GM19438 (cell line): ENCODE measurements around the gene CAMTA1.
"Not testable (repeated sequence)": the region's sequence is repeated elsewhere in the genome, so short reads cannot be mapped to it uniquely, and the experiment has no call there.

Source experiments
- ATAC-seq: cut with Tn5 transposase; IDR thresholded peaks from one replicate; pipeline ENCODE4 v1.9.1; 2021; ENCODE audit warnings: low read depth; ENCODE audit not compliant: unreplicated experiment

The CAMTA1 gene

GRCh38 chr1:6845786-6846185 is 60.5 kb downstream of the CAMTA1 start:
- not testable (repeated sequence) for ATAC-seq

- no peak for ATAC-seq
These were observed 63.6 kb downstream of the CAMTA1 start for GRCh38 chr1:6848816-6849215.

GRCh38 chr1:6850537-6850936 is 65.3 kb downstream of the CAMTA1 start:
- no peak for ATAC-seq

- no peak for ATAC-seq
These were observed 67.1 kb downstream of the CAMTA1 start for GRCh38 chr1:6852136-6852890.

- ATAC-seq: no peak
These were observed 68.9 kb downstream of the CAMTA1 start for GRCh38 chr1:6854166-6854565.

- ATAC-seq: no peak
These were observed 72.6 kb downstream of the CAMTA1 start for GRCh38 chr1:6857831-6858230.

GRCh38 chr1:6858596-6858995 is 73.3 kb downstream of the CAMTA1 start:
- ATAC-seq: no peak

- ATAC-seq: no peak
These were observed 74.4 kb downstream of the CAMTA1 start for GRCh38 chr1:6859415-6860343.

GRCh38 chr1:6860401-6860800 is 75.1 kb downstream of the CAMTA1 start:
- no peak for ATAC-seq

- ATAC-seq: peak; percentile 48
These were observed 75.9 kb downstream of the CAMTA1 start for GRCh38 chr1:6861075-6861724.

- ATAC-seq: no peak
These were observed 77.7 kb downstream of the CAMTA1 start for GRCh38 chr1:6862906-6863305.

- no peak for ATAC-seq
These were observed 78.9 kb downstream of the CAMTA1 start for GRCh38 chr1:6864166-6864565.

GRCh38 chr1:6866825-6867224 is 81.6 kb downstream of the CAMTA1 start:
- no peak for ATAC-seq

- no peak for ATAC-seq
These were observed 82.1 kb downstream of the CAMTA1 start for GRCh38 chr1:6867321-6867720.

GRCh38 chr1:6867729-6868659 is 82.7 kb downstream of the CAMTA1 start:
- no peak for ATAC-seq

GRCh38 chr1:6868660-6869380 is 83.6 kb downstream of the CAMTA1 start:
- no peak for ATAC-seq

- ATAC-seq: no peak
These were observed 84.3 kb downstream of the CAMTA1 start for GRCh38 chr1:6869545-6869944.

GRCh38 chr1:6870086-6870485 is 84.8 kb downstream of the CAMTA1 start:
- ATAC-seq: no peak

GRCh38 chr1:6870571-6870970 is 85.3 kb downstream of the CAMTA1 start:
- no peak for ATAC-seq
